ENCODE results near the gene SLC38A7. TPM values are rescaled to one million over a fixed set of nuclear protein-coding genes. Genes with fewer than 3 reads are reported as not detected.
"Not testable (repeated sequence)": the region's sequence is repeated elsewhere in the genome, so short reads cannot be mapped to it uniquely, and the experiment has no call there.

Gene SLC38A7
- total and polyA plus RNA-seq, 7 donors: 4.3 to 12.6 (median 8.6) TPM

GRCh38 chr16:58699151-58699550, 14.6 kb upstream of the SLC38A7 start:
- Histone ChIP-seq H3K4me1 (peaks cover 8% of the 10 kb centered on the region), H3K36me3 (ENCODE audit: insufficient read depth in 1 of 2, low read depth in 1 of 2) (no peaks in the 10 kb centered on the region), H3K27me3 (ENCODE audit: insufficient read depth in 3 of 3, low read length in 2 of 3) (no peaks in the 10 kb centered on the region), H3K9me3 (no peaks in the 10 kb centered on the region), H3K27ac (no peak overlapping the region), H3K4me3 (no peak overlapping the region)
- DNase-seq: no peak
- no peak for ATAC-seq
- 79 to 85% (median 81%) methylated on average over 4 of the region's 4 CpGs for whole genome bisulfite sequencing, 3 donors
- TF ChIP-seq CTCF (IDR thresholded peaks at IDR 0.05): no peak
- intact Hi-C loops (cut with DNase I): no loop called here

GRCh38 chr16:58695368-58695767, 10.8 kb upstream of the SLC38A7 start:
- Histone ChIP-seq H3K36me3 (ENCODE audit: insufficient read depth in 1 of 2, low read depth in 1 of 2) (no peaks in the 10 kb centered on the region), H3K27ac (no peak overlapping the region), H3K4me3 (no peak overlapping the region), H3K27me3 (ENCODE audit: insufficient read depth in 3 of 3, low read length in 2 of 3) (no peaks in the 10 kb centered on the region), H3K9me3 (no peaks in the 10 kb centered on the region), H3K4me1 (peaks cover 2% of the 10 kb centered on the region)
- WGBS, 3 donors: 27 to 55% (median 45%) methylated on average over 1 of the region's 1 CpG
- TF ChIP-seq CTCF (IDR thresholded peaks at IDR 0.05): no peak
- DNase-seq (no peak), ATAC-seq (no peak)
- intact Hi-C loops (cut with DNase I): no loop called here

- H3K27me3 ChIP-seq (ENCODE audit: insufficient read depth in 3 of 3, low read length in 2 of 3): no peaks in the 10 kb centered on the region
- 57 to 93% (median 91%) methylated on average over 1 of the region's 1 CpG for WGBS, 3 donors
- DNase-seq: no peak
- H3K36me3 ChIP-seq (ENCODE audit: insufficient read depth in 1 of 2, low read depth in 1 of 2): no peaks in the 10 kb centered on the region
- no peak overlapping the region for H3K4me3 ChIP-seq
- H3K9me3 ChIP-seq: no peaks in the 10 kb centered on the region
- no peak overlapping the region for H3K27ac ChIP-seq
- no peaks in the 10 kb centered on the region for H3K4me1 ChIP-seq
- intact Hi-C loops (cut with DNase I): no loop called here
- ATAC-seq: no peak
- TF ChIP-seq CTCF (IDR thresholded peaks at IDR 0.05): no peak
Observed at GRCh38 chr16:58692450-58692849, 7.9 kb upstream of the SLC38A7 start.

- H3K27ac ChIP-seq; ATAC-seq; H3K27me3 ChIP-seq (ENCODE audit: insufficient read depth in 3 of 3, low read length in 2 of 3); H3K9me3 ChIP-seq; DNase-seq; H3K36me3 ChIP-seq (ENCODE audit: insufficient read depth in 1 of 2, low read depth in 1 of 2); H3K4me3 ChIP-seq; intact Hi-C loops (cut with DNase I): not testable (repeated sequence)
- peaks cover 10% of the 10 kb centered on the region for H3K4me1 ChIP-seq
- 79 to 83% (median 79%) methylated on average over 8 of the region's 8 CpGs for WGBS, 3 donors
Observed at GRCh38 chr16:58686985-58687706, 2.6 kb upstream of the SLC38A7 start.

GRCh38 chr16:58685084-58685449, 497 bp upstream of the SLC38A7 start:
- intact Hi-C loops (cut with DNase I): loop anchor here in 1 of 2 donors (2.0 kb wide), 1 partner anchor 48 kb away; no protein-coding TSS in a partner anchor
- peak overlapping the region; percentile 89 for H3K27ac ChIP-seq
- peak in 3 of 4 donors; percentile 1 to 11 (median 7) for ATAC-seq

More at GRCh38 chr16:58685084-58685449, 497 bp upstream of the SLC38A7 start:
- 70 to 80% (median 71%) methylated on average over 6 of the region's 6 CpGs for WGBS, 3 donors
- Histone ChIP-seq H3K9me3 (no peaks in the 10 kb centered on the region), H3K27me3 (ENCODE audit: insufficient read depth in 3 of 3, low read length in 2 of 3) (no peaks in the 10 kb centered on the region), H3K4me1 (peaks cover 10% of the 10 kb centered on the region), H3K36me3 (ENCODE audit: insufficient read depth in 1 of 2, low read depth in 1 of 2) (peaks cover 0 to 8% of the 10 kb centered on the region in 2 donors), H3K4me3 (peak overlapping the region; percentile 95)
- DNase-seq: no peak
- TF ChIP-seq CTCF (IDR thresholded peaks at IDR 0.05): no peak
